ENCODE measurements around the gene GLI3.

DNA sequence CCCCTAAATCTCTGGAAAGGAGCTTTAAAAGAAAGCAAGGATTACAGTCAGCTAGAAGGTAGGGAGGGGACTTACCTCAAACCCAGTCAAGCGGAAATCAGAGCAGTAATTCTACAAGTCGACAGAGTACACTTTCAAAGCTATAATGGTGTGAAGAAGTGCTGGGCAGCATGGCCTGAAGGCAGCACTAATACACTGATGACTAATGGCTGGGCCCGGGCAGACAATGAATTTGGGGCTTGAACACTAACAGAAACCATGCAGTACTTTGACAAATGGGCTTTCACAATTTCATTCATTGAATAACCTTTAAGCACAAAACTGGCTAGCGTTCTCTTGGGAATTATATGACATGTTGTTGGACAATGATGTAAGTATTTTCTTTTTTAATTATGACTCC, 4.7 kb downstream of the GLI3 start:
- no peak for TF ChIP-seq POLR2A (IDR thresholded peaks at IDR 0.05)
- TF ChIP-seq, protein P1, sequence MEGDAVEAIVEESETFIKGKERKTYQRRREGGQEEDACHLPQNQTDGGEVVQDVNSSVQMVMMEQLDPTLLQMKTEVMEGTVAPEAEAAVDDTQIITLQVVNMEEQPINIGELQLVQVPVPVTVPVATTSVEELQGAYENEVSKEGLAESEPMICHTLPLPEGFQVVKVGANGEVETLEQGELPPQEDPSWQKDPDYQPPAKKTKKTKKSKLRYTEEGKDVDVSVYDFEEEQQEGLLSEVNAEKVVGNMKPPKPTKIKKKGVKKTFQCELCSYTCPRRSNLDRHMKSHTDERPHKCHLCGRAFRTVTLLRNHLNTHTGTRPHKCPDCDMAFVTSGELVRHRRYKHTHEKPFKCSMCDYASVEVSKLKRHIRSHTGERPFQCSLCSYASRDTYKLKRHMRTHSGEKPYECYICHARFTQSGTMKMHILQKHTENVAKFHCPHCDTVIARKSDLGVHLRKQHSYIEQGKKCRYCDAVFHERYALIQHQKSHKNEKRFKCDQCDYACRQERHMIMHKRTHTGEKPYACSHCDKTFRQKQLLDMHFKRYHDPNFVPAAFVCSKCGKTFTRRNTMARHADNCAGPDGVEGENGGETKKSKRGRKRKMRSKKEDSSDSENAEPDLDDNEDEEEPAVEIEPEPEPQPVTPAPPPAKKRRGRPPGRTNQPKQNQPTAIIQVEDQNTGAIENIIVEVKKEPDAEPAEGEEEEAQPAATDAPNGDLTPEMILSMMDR (IDR thresholded peaks at IDR 0.05): no peak
